ENCODE data around the gene CNTN5.

DNA sequence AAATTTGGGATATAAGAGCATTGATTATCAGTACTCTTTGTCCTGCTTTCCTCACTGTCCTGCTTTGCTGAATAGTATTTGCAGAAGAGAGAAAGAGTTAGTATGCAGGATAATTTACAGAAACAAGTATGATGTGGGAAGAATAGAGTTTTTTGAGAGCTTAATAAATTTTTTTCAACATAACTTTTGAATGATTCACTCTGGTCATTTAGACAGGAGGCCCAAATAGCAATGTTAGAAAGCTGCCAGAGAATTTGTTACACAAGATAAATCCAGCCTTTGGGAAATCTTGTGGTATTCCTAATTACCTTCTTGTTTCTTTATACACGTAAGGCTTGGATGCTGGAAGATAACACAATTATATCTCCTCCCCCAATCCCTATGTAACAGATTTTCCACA lies 484.6 kb downstream of the CNTN5 start:
- TF ChIP-seq, protein P1, sequence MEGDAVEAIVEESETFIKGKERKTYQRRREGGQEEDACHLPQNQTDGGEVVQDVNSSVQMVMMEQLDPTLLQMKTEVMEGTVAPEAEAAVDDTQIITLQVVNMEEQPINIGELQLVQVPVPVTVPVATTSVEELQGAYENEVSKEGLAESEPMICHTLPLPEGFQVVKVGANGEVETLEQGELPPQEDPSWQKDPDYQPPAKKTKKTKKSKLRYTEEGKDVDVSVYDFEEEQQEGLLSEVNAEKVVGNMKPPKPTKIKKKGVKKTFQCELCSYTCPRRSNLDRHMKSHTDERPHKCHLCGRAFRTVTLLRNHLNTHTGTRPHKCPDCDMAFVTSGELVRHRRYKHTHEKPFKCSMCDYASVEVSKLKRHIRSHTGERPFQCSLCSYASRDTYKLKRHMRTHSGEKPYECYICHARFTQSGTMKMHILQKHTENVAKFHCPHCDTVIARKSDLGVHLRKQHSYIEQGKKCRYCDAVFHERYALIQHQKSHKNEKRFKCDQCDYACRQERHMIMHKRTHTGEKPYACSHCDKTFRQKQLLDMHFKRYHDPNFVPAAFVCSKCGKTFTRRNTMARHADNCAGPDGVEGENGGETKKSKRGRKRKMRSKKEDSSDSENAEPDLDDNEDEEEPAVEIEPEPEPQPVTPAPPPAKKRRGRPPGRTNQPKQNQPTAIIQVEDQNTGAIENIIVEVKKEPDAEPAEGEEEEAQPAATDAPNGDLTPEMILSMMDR (IDR thresholded peaks at IDR 0.05): no peak
- TF ChIP-seq POLR2A (IDR thresholded peaks at IDR 0.05): no peak
